ENCODE measurements around the gene ATP6V0A1. TPM values are rescaled to one million over a fixed set of nuclear protein-coding genes. Genes with fewer than 3 reads are reported as not detected.

ATP6V0A1 gene
- total RNA-seq, 2 donors from 2014 or later: 78.0 to 80.3 TPM

GRCh38 chr17:42421507-42422338, 37.0 kb upstream of the ATP6V0A1 start:
- no peaks in the 10 kb centered on the region for H3K27me3 ChIP-seq (replicated peaks; ENCODE audit: insufficient read depth)
- H3K27ac ChIP-seq: peak overlapping the region; percentile 93 to 95
- no peaks in the 10 kb centered on the region for H3K4me1 ChIP-seq (replicated peaks)
- peak overlapping the region; percentile 93 to 96 for H3K4me3 ChIP-seq
- no peaks in the 10 kb centered on the region for H3K36me3 ChIP-seq
- WGBS: 0% methylated on average over 50 of the region's 59 CpGs
- no peak for DNase-seq (ENCODE audit: low spot score)
- no peaks in the 10 kb centered on the region for H3K9me3 ChIP-seq
- TF ChIP-seq POLR2AphosphoS5 (IDR thresholded peaks at IDR 0.05): no peak
- TF ChIP-seq POLR2A (IDR thresholded peaks at IDR 0.05): no peak
- TF ChIP-seq, protein P1, sequence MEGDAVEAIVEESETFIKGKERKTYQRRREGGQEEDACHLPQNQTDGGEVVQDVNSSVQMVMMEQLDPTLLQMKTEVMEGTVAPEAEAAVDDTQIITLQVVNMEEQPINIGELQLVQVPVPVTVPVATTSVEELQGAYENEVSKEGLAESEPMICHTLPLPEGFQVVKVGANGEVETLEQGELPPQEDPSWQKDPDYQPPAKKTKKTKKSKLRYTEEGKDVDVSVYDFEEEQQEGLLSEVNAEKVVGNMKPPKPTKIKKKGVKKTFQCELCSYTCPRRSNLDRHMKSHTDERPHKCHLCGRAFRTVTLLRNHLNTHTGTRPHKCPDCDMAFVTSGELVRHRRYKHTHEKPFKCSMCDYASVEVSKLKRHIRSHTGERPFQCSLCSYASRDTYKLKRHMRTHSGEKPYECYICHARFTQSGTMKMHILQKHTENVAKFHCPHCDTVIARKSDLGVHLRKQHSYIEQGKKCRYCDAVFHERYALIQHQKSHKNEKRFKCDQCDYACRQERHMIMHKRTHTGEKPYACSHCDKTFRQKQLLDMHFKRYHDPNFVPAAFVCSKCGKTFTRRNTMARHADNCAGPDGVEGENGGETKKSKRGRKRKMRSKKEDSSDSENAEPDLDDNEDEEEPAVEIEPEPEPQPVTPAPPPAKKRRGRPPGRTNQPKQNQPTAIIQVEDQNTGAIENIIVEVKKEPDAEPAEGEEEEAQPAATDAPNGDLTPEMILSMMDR (IDR thresholded peaks at IDR 0.05): no peak
- intact Hi-C loops (cut with DNase I): loop anchor here (2.0 to 10.0 kb wide), 3 partner anchors 36 to 253 kb away; partner anchors contain the start of genes ATP6V0A1 and PLEKHH3

DNA sequence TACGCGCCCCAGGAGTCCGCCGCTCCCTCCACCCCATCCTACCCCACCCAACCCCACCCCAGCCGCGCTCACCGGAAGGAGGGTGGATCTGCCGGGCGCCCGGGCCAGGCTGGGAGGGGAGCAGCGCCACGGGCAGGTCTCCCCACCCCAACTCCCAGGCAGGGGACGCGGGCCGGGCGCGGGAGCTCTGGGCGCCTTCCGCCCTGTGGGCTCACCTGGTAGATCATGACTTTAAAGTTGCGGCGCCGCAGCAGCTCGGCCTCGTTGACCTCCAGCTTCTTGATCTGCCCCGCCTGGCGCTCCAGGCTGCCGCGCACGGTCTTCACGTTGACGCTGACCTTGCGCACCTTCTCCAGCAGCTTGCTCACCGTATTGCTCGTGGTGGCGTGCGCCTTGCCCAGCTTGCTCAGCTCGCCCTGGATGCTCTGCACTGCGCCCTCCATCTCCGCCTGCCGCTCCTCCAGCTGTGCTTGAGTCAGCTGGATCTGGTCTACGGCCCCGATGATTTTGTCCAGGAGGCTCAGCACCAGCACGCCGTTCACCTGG, 36.2 kb upstream of the ATP6V0A1 start:
- Histone ChIP-seq H3K27ac (peak overlapping the region; percentile 93 to 95), H3K36me3 (no peaks in the 10 kb centered on the region), H3K4me1 (replicated peaks) (no peaks in the 10 kb centered on the region), H3K4me3 (peak overlapping the region; percentile 93 to 96), H3K9me3 (no peaks in the 10 kb centered on the region), H3K27me3 (replicated peaks; ENCODE audit: insufficient read depth) (no peaks in the 10 kb centered on the region)
- WGBS: under 1% methylated on average over 29 of the region's 44 CpGs
- DNase-seq (ENCODE audit: low spot score): no peak
- TF ChIP-seq, protein P1 (IDR thresholded peaks at IDR 0.05): no peak
- TF ChIP-seq POLR2AphosphoS5 (IDR thresholded peaks at IDR 0.05) (no peak), POLR2A (IDR thresholded peaks at IDR 0.05) (no peak)
- intact Hi-C loops (cut with DNase I): loop anchor here (2.0 to 10.0 kb wide), 3 partner anchors 35 to 252 kb away; partner anchors contain the start of genes ATP6V0A1 and PLEKHH3

GRCh38 chr17:42422958-42423712, 35.5 kb upstream of the ATP6V0A1 start, which contains the start of gene CAVIN1:
TSS of gene CAVIN1 (minus strand) at chr17:42423256. CDS start at chr17:42423097, 159 bp downstream.
- intact Hi-C loops (cut with DNase I): loop anchor here (2.0 to 10.0 kb wide), 3 partner anchors 34 to 252 kb away; partner anchors contain the start of genes ATP6V0A1 and PLEKHH3
- no peaks in the 10 kb centered on the region for H3K9me3 ChIP-seq
- peak; percentile 99 for DNase-seq (ENCODE audit: low spot score)
- H3K27me3 ChIP-seq (replicated peaks; ENCODE audit: insufficient read depth): no peaks in the 10 kb centered on the region
- peak; percentile 84 for TF ChIP-seq POLR2A (IDR thresholded peaks at IDR 0.05)
- TF ChIP-seq, protein P1 (IDR thresholded peaks at IDR 0.05): peak in 1 of 4 experiments; percentile 16
- TF ChIP-seq POLR2AphosphoS5 (IDR thresholded peaks at IDR 0.05): peak; percentile 98
- no peaks in the 10 kb centered on the region for H3K36me3 ChIP-seq
- peak within 1 kb of the TSS; percentile 93 to 96 for H3K4me3 ChIP-seq
- H3K27ac ChIP-seq: peak within 1 kb of the TSS; percentile 93 to 95
- under 1% methylated on average over 58 of the region's 58 CpGs for WGBS
- no peaks in the 10 kb centered on the region for H3K4me1 ChIP-seq (replicated peaks)

DNA sequence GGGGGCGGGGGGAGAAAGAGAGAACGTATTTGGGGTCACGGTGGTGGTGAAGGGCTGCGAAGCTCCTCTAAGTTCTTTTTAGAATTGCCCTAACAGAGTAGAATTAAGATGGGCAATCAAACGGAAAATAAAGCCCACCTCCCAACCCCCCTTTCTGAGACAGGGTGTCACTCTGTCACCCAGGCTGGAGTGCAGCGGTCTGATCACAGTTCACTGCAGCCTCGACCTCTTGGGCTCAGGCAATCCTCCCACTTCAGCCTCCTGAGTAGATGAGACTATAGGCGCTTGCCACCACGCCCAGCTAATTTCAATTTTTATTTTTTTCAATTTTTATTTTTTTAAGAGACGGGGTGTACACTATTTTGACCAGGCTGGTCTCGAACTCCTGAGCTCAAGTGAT, 34.9 kb upstream of the ATP6V0A1 start:
- DNase-seq (ENCODE audit: low spot score): no peak
- Histone ChIP-seq H3K27me3 (replicated peaks; ENCODE audit: insufficient read depth) (no peaks in the 10 kb centered on the region), H3K4me3 (peak overlapping the region; percentile 93 to 96), H3K27ac (peak overlapping the region; percentile 93 to 95), H3K9me3 (no peaks in the 10 kb centered on the region), H3K4me1 (replicated peaks) (no peaks in the 10 kb centered on the region), H3K36me3 (no peaks in the 10 kb centered on the region)
- TF ChIP-seq POLR2AphosphoS5 (IDR thresholded peaks at IDR 0.05) (no peak), POLR2A (IDR thresholded peaks at IDR 0.05) (no peak)
- TF ChIP-seq, protein P1 (IDR thresholded peaks at IDR 0.05): no peak
- 65% methylated on average over 11 of the region's 11 CpGs for WGBS
- intact Hi-C loops (cut with DNase I): loop anchor here (2.0 to 10.0 kb wide), 3 partner anchors 34 to 251 kb away; partner anchors contain the start of genes ATP6V0A1 and PLEKHH3
